ENCODE measurements around the gene CALML6.

DNA sequence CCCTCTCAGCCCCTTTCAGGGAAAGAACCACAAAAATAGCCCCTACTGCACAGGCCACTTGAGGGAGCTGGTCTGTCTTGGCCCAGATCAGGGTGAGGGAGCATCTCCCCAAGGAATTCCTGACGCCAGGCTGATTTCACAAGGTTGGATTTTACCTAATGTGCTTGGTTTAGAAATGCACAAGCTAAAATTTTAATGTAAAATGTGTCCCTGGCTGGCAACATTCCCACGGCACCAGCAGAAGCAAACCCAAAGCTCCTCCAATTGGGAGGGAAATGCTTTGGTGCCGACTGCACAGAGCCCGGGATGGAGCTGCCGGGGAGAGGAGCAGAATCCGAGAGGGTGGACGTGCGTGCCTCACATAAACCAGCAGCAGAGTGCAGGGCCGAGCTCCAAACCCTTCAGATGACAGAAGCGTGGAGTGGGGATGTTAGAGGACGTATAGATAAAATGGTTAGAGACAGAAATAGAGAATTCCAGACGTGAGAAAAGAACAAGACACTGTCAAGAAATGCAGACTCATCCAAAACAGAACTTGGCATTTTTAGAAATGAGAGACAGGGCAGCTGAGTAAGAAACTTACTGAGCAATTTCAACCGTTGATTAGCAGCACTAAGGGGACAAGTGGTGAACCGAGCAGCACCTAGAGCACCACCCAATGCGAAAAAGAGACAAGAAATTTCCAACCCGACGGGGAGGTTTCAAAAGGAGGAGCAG lies 45.6 kb downstream of the CALML6 start:
- TF ChIP-seq, protein P1, sequence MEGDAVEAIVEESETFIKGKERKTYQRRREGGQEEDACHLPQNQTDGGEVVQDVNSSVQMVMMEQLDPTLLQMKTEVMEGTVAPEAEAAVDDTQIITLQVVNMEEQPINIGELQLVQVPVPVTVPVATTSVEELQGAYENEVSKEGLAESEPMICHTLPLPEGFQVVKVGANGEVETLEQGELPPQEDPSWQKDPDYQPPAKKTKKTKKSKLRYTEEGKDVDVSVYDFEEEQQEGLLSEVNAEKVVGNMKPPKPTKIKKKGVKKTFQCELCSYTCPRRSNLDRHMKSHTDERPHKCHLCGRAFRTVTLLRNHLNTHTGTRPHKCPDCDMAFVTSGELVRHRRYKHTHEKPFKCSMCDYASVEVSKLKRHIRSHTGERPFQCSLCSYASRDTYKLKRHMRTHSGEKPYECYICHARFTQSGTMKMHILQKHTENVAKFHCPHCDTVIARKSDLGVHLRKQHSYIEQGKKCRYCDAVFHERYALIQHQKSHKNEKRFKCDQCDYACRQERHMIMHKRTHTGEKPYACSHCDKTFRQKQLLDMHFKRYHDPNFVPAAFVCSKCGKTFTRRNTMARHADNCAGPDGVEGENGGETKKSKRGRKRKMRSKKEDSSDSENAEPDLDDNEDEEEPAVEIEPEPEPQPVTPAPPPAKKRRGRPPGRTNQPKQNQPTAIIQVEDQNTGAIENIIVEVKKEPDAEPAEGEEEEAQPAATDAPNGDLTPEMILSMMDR (IDR thresholded peaks at IDR 0.05) = no peak
- TF ChIP-seq POLR2A (IDR thresholded peaks at IDR 0.05) = no peak

All from tibial nerve (tissue), 3 donors.